ENCODE data around the gene ZNF784.
"Not testable (repeated sequence)": the region's sequence is repeated elsewhere in the genome, so short reads cannot be mapped to it uniquely, and the experiment has no call there.

The ZNF784 gene

DNA sequence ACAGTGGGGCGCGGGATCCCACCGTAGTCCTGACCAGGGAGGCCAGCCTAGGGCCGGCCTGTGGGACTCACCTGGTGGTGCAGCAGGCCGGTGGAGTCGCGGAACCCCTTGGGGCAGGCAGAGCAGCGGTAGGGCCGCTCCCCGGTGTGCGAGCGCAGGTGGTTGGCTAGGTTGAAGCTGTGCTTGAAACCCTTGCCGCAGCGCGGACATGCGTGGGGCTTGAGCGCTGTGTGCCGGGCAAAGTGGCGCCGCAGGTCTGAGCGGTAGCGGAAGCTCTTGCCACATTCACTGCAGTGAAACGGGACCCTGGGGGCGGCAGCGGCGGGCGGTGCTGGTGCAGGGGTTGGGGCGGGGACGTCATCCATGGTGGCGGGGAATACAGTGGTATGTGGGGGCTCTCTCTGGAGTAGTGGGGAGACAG, 26.9 kb downstream of the ZNF784 start:
- H2AFZ ChIP-seq (ENCODE audit: low read depth, low read length) = no peak overlapping the region
- no peaks in the 10 kb centered on the region for H3K27me3 ChIP-seq (ENCODE audit: insufficient read depth, low read length)
- peaks cover 10% of the 10 kb centered on the region for H3K4me1 ChIP-seq (ENCODE audit: insufficient read depth, low read length)
- H3K36me3 ChIP-seq (ENCODE audit: insufficient read depth, low read length) = peaks cover 39% of the 10 kb centered on the region
- peaks cover 6% of the 10 kb centered on the region for H3K9me3 ChIP-seq (ENCODE audit: low read length)
- no peak overlapping the region for H3K4me3 ChIP-seq (ENCODE audit: low read length)

DNA sequence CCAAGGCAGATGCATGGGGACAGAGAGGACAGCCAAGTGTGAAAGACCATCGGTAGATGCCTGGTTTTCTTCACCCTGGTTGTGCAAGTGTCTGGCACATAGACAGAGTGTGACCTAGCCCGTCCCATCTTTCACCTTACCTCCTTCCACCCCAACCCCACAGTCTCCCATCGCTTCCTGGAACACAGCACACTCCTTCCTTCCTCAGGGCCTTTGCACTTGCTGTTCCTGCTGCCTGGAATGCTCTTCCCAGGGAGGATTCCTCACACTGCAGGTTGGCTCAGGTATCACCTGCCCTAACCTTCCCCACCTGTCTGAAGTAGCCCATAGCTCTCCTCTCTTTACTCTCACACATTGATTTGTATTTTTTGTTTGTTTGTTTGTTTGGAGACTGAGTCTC, 28.1 kb downstream of the ZNF784 start:
- Histone ChIP-seq H2AFZ (ENCODE audit: low read depth, low read length) (no peak overlapping the region), H3K9me3 (ENCODE audit: low read length) (peaks cover 6% of the 10 kb centered on the region), H3K27me3 (ENCODE audit: insufficient read depth, low read length) (no peaks in the 10 kb centered on the region), H3K36me3 (ENCODE audit: insufficient read depth, low read length) (peaks cover 51% of the 10 kb centered on the region), H3K4me1 (ENCODE audit: insufficient read depth, low read length) (peaks cover 10% of the 10 kb centered on the region), H3K4me3 (ENCODE audit: low read length) (no peak overlapping the region)

DNA sequence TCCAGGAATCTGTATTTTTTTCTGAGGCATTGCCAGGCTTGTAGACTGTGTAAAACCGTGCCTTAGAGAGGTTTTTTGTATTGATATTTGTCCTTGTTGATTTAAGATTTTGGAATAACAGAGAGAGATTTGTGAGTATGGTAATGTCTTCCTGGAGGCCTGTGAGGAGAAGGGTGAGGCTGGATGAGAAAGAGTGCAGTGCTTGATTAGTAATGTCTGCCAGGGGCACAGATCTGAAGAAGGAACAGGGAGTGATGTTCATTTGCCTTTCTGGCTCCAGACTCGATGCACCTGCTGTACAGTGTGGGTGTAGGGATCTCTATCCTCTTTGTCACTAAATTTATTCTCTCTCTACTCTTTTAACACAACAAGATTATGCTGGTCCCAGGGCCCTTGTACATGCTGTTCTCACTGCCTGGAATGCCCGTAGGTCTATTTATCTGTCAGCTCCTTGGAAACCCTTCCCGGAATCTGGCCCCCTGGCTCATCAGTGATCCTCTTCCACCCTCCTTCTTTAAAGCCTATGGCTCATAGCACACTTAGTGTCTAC, 29.3 kb downstream of the ZNF784 start:
- peaks cover 6% of the 10 kb centered on the region for H3K9me3 ChIP-seq (ENCODE audit: low read length)
- peaks cover 51% of the 10 kb centered on the region for H3K36me3 ChIP-seq (ENCODE audit: insufficient read depth, low read length)
- no peak overlapping the region for H2AFZ ChIP-seq (ENCODE audit: low read depth, low read length)
- no peak overlapping the region for H3K4me3 ChIP-seq (ENCODE audit: low read length)
- peaks cover 4% of the 10 kb centered on the region for H3K4me1 ChIP-seq (ENCODE audit: insufficient read depth, low read length)
- H3K27me3 ChIP-seq (ENCODE audit: insufficient read depth, low read length) = no peaks in the 10 kb centered on the region

- Histone ChIP-seq H3K36me3 (ENCODE audit: insufficient read depth, low read length) (peaks cover 51% of the 10 kb centered on the region), H3K9me3 (ENCODE audit: low read length) (peaks cover 6% of the 10 kb centered on the region), H3K4me3 (ENCODE audit: low read length) (no peak overlapping the region), H2AFZ (ENCODE audit: low read depth, low read length) (no peak overlapping the region), H3K27me3 (ENCODE audit: insufficient read depth, low read length) (no peaks in the 10 kb centered on the region), H3K4me1 (ENCODE audit: insufficient read depth, low read length) (no peaks in the 10 kb centered on the region)
These were observed 31.1 kb downstream of the ZNF784 start for GRCh38 chr19:55593096-55593772.

DNA sequence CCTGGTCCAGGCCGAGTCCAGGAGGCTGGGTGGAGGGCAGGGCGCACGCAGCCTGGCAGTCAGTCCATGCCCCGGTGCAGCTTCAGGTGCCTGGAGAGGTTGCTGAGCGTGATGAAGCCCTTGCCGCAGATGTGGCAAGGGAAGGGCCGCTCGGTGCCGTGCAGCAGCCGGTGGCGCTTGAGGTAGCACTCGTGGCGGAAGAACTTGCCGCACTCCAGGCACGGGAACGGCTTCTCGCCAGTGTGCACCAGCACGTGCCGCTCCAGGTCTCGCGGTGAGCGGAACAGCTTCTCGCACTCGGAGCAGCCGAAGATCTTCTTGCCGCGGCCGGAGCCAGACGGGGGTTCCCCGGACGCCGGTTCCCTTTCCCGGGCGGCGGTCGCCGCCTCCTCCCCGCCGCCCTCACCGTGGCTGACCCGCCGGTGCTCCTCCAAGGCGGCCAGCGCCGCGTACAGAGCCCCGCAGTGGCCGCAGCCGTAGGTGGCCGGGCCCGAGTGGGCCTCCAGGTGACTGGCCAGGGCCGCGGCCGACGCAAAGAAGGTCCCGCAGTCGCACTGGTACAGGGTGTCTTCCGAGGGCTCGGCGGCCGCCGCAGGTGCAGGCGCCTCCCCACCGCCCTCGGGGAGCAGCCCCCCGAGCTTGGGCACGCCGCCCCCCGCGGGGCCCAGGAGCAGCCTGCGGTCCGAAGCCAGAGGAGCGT, 31.8 kb downstream of the ZNF784 start:
- Histone ChIP-seq H3K4me1 (ENCODE audit: insufficient read depth, low read length) (peaks cover under 1% of the 10 kb centered on the region), H3K27me3 (ENCODE audit: insufficient read depth, low read length) (no peaks in the 10 kb centered on the region), H2AFZ (ENCODE audit: low read depth, low read length) (no peak overlapping the region), H3K36me3 (ENCODE audit: insufficient read depth, low read length) (peaks cover 50% of the 10 kb centered on the region), H3K4me3 (ENCODE audit: low read length) (no peak overlapping the region), H3K9me3 (ENCODE audit: low read length) (peaks cover 6% of the 10 kb centered on the region)

GRCh38 chr19:55591555-55591954, 32.8 kb downstream of the ZNF784 start:
- peaks cover 43% of the 10 kb centered on the region for H3K36me3 ChIP-seq (ENCODE audit: insufficient read depth, low read length)
- no peak overlapping the region for H3K4me3 ChIP-seq (ENCODE audit: low read length)
- H2AFZ ChIP-seq (ENCODE audit: low read depth, low read length) = no peak overlapping the region
- H3K27me3 ChIP-seq (ENCODE audit: insufficient read depth, low read length) = no peaks in the 10 kb centered on the region
- peaks cover 6% of the 10 kb centered on the region for H3K9me3 ChIP-seq (ENCODE audit: low read length)
- H3K4me1 ChIP-seq (ENCODE audit: insufficient read depth, low read length) = peaks cover 7% of the 10 kb centered on the region

- Histone ChIP-seq H2AFZ (ENCODE audit: low read depth, low read length) (no peak overlapping the region), H3K4me3 (ENCODE audit: low read length) (no peak overlapping the region), H3K27me3 (ENCODE audit: insufficient read depth, low read length) (no peaks in the 10 kb centered on the region), H3K9me3 (ENCODE audit: low read length) (no peaks in the 10 kb centered on the region), H3K36me3 (ENCODE audit: insufficient read depth, low read length) (peaks cover 33% of the 10 kb centered on the region), H3K4me1 (ENCODE audit: insufficient read depth, low read length) (peaks cover 13% of the 10 kb centered on the region)
These were observed 33.7 kb downstream of the ZNF784 start for GRCh38 chr19:55590617-55591016.

DNA sequence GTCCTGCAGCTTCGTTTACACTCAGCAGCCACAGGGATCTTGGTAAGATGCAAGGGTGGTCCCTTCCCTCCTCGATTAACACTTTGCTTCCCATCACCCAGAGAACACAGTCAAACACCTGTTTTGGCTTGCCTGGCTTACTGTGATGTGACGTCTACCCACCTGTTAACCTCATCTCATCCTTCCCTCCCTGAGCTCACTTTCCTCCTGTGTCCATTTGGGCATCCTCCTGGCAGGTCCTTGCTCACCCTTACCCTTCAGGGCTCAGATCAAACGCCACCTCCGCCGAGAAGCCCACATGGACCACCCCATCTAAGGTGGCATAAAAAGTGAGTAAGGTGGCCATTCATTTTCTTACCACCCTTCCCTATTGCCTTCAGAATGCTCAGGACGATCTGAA, 34.3 kb downstream of the ZNF784 start:
- no peaks in the 10 kb centered on the region for H3K9me3 ChIP-seq (ENCODE audit: low read length)
- H3K4me3 ChIP-seq (ENCODE audit: low read length) = no peak overlapping the region
- peaks cover 28% of the 10 kb centered on the region for H3K36me3 ChIP-seq (ENCODE audit: insufficient read depth, low read length)
- peaks cover 13% of the 10 kb centered on the region for H3K4me1 ChIP-seq (ENCODE audit: insufficient read depth, low read length)
- no peak overlapping the region for H2AFZ ChIP-seq (ENCODE audit: low read depth, low read length)
- H3K27me3 ChIP-seq (ENCODE audit: insufficient read depth, low read length) = no peaks in the 10 kb centered on the region

GRCh38 chr19:55588738-55589137, 35.6 kb downstream of the ZNF784 start:
- peaks cover 13% of the 10 kb centered on the region for H3K4me1 ChIP-seq (ENCODE audit: insufficient read depth, low read length)
- H2AFZ ChIP-seq (ENCODE audit: low read depth, low read length) = no peak overlapping the region
- H3K36me3 ChIP-seq (ENCODE audit: insufficient read depth, low read length) = peaks cover 18% of the 10 kb centered on the region
- no peaks in the 10 kb centered on the region for H3K27me3 ChIP-seq (ENCODE audit: insufficient read depth, low read length)
- H3K4me3 ChIP-seq (ENCODE audit: low read length) = no peak overlapping the region
- no peaks in the 10 kb centered on the region for H3K9me3 ChIP-seq (ENCODE audit: low read length)

DNA sequence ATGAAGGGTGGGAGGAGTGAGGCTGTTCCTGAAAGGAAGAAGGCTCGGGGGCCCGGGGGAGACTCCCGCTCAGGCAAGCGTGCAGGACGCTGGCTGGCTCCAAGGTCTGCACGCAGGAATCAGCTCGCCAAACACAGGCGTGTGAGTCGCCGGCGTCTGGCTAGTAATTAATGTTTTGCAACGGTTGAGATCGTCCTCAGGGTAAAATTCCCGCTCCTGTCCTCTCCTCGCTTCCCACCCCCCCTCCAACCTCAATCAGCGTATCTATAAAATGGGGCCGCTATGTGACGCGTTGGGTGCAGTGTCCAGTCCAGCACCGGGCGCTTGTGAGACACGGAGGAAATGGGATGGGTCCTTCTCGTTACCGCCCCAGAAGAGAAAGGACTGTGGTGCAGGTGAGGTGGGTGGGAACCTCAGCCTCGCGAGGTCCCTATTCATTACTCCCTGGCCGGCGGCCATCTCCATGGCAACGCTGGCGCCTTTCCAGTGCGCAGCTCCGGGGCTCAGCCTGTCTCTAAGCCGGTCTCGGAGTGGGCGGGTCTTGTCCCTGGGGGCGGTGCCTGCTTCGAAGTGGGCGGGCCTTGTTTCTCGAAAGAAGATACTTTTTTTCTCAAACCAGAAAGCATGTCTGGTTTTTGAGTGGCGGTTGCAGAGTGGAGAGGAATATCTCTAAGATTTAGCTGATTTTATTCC, 37.2 kb downstream of the ZNF784 start:
- peaks cover 13% of the 10 kb centered on the region for H3K4me1 ChIP-seq (ENCODE audit: insufficient read depth, low read length)
- peak overlapping the region; percentile 38 for H3K4me3 ChIP-seq (ENCODE audit: low read length)
- no peaks in the 10 kb centered on the region for H3K27me3 ChIP-seq (ENCODE audit: insufficient read depth, low read length)
- H3K9me3 ChIP-seq (ENCODE audit: low read length) = no peaks in the 10 kb centered on the region
- peaks cover 8% of the 10 kb centered on the region for H3K36me3 ChIP-seq (ENCODE audit: insufficient read depth, low read length)
- peak overlapping the region; percentile 7 for H2AFZ ChIP-seq (ENCODE audit: low read depth, low read length)

- Histone ChIP-seq H2AFZ (ENCODE audit: low read depth, low read length) (peak overlapping the region; percentile 74), H3K4me3 (ENCODE audit: low read length) (peak overlapping the region; percentile 12), H3K27me3 (ENCODE audit: insufficient read depth, low read length) (no peaks in the 10 kb centered on the region), H3K9me3 (ENCODE audit: low read length) (no peaks in the 10 kb centered on the region), H3K36me3 (ENCODE audit: insufficient read depth, low read length) (no peaks in the 10 kb centered on the region), H3K4me1 (ENCODE audit: insufficient read depth, low read length) (peaks cover 13% of the 10 kb centered on the region)
These were observed 38.6 kb downstream of the ZNF784 start for GRCh38 chr19:55585658-55586339.

- H3K9me3 ChIP-seq (ENCODE audit: low read length) = no peaks in the 10 kb centered on the region
- H2AFZ ChIP-seq (ENCODE audit: low read depth, low read length) = no peak overlapping the region
- H3K4me3 ChIP-seq (ENCODE audit: low read length) = no peak overlapping the region
- H3K36me3 ChIP-seq (ENCODE audit: insufficient read depth, low read length) = no peaks in the 10 kb centered on the region
- H3K4me1 ChIP-seq (ENCODE audit: insufficient read depth, low read length) = peaks cover 13% of the 10 kb centered on the region
- no peaks in the 10 kb centered on the region for H3K27me3 ChIP-seq (ENCODE audit: insufficient read depth, low read length)
These were observed 39.5 kb downstream of the ZNF784 start for GRCh38 chr19:55584871-55585270.

DNA sequence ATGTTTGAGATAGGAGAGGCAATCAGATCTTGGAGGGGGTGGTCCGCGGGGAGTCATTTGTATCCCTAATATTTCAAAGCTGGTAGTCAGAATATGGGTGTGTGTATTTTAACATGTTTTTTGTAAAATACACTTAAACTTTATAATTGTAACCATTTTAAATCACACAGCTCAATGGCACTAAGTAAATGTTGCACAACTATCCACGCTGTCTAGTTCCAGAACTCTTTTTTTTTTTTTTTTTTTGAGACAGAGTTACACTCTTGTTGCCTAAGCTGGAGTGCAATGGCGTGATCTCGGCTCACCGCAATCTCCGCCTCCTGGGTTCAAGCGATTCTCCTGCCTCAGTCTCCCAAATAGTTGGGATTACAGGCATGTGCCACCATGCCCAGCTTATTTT, 40.5 kb downstream of the ZNF784 start:
- H3K4me1 ChIP-seq (ENCODE audit: insufficient read depth, low read length) = peaks cover 16% of the 10 kb centered on the region
- not testable (repeated sequence) for H3K4me3 ChIP-seq (ENCODE audit: low read length)

More for the DNA sequence above, 40.5 kb downstream of the ZNF784 start:
- H3K36me3 ChIP-seq (ENCODE audit: insufficient read depth, low read length); H3K27me3 ChIP-seq (ENCODE audit: insufficient read depth, low read length); H2AFZ ChIP-seq (ENCODE audit: low read depth, low read length); H3K9me3 ChIP-seq (ENCODE audit: low read length): not testable (repeated sequence)
